HG02870 (cell line): ENCODE results near the gene STEAP4.
A peak's percentile ranks its signal among the peaks of the same experiment; 100 is the strongest.
"Not testable (repeated sequence)": the region's sequence is repeated elsewhere in the genome, so short reads cannot be mapped to it uniquely, and the experiment has no call there.

ENCODE experiments used
- ATAC-seq: cut with Tn5 transposase; IDR thresholded peaks from one replicate; pipeline ENCODE4 v1.9.1; 2021; ENCODE audit warnings: mild to moderate bottlenecking, moderate library complexity; ENCODE audit not compliant: unreplicated experiment

Gene STEAP4

DNA sequence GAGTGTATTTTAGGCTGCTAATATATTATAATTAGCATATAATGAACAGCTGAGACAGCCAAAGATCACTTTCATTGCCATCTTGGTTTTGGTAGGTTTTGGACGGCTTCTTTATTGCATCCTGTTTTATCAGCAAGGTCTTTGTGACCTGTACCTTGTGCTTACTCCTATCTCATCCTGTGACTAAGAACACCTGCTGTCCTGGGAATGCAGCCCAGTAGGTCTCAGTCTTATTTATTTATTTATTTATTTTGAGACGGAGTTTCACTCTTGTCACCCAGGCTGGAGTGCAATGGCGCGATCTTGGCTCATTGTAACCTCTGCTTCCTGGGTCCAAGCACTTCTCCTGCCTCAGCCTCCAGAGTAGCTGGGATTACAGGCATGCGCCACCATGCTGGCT is 31.8 kb downstream of the STEAP4 start:
- not testable (repeated sequence) for ATAC-seq

DNA sequence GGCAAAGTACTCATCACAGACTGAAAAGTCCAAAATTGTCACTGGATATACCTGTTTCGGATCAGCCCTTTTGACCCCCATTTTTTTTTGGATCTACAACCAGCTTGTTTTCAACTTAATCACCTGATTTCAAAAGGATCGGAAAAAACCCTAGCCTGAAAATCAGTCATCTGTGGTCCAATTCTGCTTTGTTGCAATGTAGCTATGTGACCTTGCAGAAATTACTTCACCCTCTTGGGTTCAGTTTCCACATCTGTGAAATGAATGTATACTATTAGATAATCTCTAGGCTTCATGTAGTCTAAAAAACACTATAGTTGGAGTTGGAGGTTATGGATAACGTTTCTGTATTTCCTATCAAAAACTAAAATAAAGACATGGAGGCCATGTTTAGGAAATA is 37.1 kb downstream of the STEAP4 start:
- no peak for ATAC-seq

DNA sequence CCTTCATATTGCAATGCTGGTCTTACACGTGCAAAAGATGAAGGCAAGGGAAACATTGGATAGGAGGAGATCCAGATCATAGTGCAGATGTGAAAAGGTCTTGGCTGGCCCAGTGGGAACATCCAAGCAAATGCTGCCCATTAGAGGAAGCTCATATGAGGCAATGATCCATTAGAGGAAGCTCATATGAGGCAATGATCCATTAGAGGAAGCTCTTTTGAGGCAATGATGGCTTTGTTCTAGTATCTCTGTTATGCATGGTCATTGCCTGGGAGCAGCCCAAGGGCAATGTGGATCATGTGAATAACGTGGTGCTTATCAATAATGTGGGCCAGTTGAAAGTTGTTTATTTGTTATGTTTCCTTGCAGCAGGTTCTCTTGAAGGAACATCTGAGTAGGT is 37.8 kb downstream of the STEAP4 start:
- ATAC-seq, result no peak

DNA sequence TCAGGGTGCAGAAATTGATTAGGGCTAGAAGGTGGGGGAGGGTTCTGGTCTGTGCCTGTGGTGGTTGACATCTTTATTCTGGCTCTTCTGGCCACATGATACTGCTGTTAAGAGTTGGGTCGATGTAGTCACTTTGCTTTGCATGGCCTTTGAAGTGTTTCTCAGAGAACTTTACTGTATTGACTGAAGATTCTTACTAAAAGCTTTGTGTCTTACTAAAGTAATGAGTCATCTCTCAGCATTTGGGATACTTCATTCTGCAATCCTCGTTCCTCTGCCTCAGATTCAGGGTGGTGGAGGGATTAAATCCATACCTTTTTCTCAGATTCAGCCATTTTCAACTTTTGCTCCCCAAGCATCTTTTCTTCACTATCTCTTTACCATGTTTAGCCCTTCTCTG is 38.6 kb downstream of the STEAP4 start:
- no peak for ATAC-seq

GRCh38 chr7:88267421-88267820 is 39.3 kb downstream of the STEAP4 start:
- no peak for ATAC-seq

DNA sequence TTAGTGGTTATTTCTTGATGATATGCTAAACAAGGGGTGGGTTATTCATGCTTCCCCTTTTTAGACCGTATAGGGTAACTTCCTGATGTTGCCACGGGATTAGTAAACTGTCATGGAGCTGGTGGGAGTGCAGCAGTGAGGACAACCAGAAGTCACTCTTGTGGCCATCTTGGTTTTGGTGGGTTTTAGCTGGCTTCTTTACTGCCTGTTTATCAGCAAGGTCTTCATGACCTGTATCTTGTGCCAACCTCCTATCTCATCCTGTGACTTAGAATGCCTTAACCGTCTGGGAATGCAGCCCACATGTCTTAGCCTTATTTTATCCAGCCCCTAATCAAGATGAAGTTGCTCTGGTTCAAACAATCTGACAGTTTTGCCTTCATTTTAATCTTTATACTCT is 41.7 kb downstream of the STEAP4 start:
- not testable (repeated sequence) for ATAC-seq

DNA sequence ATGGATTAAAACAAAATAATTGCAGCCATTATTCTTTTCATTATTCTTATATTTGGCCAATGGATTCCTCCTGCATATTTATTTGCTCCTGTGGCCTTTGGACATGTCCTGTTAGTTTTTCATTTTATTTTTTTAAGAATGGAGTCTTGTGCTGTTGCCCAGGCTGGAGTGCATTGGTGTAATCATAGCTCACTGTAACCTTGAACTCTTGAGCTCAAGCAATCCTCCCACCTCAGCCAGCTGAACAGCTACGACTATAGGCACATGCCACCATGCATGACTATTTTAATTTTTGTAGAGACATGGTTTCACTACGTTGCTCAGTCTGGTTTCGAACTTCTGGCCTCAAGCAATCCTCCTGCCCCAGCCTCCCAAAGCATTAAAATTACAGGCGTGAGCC is 44.1 kb downstream of the STEAP4 start:
- ATAC-seq, result no peak

DNA sequence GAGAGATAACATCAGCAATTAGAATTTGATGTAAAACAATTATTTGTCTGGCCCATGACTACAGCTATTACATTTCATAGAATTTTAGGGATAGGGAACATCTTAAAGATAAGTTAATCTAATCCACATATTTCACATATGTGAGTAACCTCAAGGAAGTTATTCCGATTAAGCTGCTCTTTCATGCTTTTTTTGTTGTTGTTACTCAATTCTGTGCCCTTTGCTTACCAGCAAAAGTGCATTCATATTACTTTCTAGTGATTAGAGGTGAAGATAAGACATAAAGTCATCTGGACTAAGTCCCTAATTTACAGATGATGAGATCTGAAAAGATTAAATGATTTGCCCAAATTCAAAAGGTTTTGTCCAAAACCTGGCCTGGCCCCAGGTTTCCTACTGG is 46.0 kb downstream of the STEAP4 start:
- ATAC-seq, result no peak

DNA sequence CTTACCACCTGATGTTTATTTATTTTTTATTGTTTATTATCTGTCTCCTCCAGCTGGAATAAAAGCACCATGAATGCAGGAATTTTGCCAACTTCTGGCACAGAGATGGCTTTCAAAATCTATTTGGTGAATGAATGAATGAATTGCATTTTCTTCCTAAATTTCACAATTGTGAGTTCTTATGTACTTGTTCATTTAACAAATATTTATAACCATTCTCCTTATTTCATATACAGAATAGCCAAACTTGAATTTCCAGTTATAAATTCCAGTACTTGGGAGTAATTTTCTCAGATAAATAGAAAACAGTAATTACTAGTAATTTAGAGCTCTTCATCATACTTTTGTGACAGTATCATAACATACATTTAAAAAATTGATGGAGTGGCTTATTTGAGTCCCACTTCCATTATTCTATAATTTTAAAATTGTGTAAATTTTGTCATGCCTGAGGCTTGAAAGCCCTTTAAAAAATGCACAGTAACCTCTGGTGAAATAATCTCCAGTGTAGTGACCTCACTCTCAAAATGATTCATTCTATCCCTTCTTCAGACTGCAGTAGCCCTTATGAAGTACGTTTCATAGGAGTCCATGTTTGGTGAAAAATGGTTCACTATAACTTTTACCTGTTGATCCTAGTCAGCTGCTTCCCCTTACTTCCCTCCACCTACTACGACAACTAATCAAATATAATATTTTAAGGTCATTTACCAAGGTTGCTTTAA is 46.9 kb downstream of the STEAP4 start:
- ATAC-seq, result no peak

DNA sequence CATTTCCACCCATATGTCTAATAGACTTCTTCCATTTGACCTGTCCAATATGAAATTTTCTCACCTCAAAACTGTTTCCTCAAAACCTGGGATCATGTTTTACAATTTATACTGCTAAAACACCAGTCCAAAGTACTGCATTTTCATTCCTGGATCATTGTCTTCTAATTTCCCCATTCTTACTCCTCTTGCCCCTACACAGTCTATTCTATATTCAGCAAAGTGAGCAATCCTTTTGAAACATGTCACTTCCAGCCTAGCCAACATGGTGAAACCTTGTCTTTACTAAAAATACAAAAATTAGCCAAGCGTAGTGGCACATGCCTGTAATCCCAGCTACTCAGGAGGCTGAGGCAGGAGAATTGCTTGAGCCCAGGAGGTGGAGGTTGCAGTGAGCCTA is 48.4 kb downstream of the STEAP4 start:
- not testable (repeated sequence) for ATAC-seq

GRCh38 chr7:88256906-88257305 is 49.8 kb downstream of the STEAP4 start:
- no peak for ATAC-seq

DNA sequence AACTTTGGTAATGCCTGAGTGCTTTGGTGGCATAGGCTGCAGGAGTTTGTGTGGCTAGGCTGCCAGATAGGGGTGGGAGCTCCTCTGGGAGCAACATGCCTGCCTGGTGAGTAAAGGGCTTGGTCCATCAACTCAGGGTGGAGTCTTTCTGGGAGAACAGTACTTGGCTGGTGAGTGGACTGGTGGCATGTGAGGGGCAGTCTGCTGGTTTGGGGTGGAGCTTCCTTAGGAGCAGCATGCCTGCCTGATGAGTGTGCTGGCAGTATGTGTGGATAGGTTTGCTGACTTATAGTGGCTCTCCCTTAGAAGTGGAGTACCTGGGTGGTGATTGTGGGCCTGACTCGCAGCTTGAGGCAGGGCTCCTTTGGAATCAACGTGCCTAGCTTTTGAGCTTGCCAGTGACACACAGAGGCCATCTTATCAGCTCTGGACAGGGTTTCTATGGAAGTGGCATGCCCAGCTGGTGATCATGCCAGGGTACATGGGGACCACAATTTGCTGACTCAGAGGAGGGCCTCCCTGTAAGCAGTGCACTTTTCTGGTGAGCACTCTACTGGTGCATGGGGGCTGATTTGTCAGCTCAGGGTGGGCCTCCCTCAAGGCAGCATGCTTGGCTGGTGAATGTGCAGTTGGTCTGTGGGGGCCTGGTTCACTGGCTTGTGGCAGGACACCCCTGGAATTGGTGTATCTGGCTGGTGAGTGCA is 51.8 kb downstream of the STEAP4 start:
- no peak for ATAC-seq

GRCh38 chr7:88253640-88254039 is 53.1 kb downstream of the STEAP4 start:
- ATAC-seq, result no peak

GRCh38 chr7:88244258-88244657 is 62.4 kb downstream of the STEAP4 start:
- ATAC-seq, result no peak

DNA sequence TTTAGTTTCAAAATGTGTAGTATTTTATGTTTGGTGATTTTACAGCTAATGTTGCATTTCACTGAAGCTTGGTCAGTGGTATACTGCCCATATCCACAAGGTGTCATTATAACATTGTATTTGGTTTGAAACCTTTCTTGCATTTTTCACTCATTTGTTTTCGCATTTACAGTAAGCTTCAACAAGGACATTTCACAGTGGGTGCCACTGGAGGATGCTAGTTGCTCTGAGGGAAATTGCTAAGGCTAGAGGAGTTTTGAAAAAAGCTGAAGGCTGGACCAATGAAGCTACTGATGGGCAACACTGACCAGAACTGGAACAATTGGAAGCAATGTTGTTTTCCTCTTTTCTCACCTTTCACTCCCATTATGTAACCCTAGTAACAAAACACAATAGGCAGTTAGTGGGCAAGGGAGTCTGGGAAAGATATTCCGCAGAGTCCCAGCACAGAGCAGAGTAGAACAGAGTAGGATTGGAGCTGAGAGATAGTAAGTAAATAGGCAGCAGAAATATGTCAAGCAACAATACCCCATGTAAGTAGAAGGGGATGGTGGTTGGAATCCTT is 63.3 kb downstream of the STEAP4 start:
- ATAC-seq, result peak; percentile 71

- ATAC-seq, result no peak
These were observed 66.8 kb downstream of the STEAP4 start for GRCh38 chr7:88239852-88240251.

DNA sequence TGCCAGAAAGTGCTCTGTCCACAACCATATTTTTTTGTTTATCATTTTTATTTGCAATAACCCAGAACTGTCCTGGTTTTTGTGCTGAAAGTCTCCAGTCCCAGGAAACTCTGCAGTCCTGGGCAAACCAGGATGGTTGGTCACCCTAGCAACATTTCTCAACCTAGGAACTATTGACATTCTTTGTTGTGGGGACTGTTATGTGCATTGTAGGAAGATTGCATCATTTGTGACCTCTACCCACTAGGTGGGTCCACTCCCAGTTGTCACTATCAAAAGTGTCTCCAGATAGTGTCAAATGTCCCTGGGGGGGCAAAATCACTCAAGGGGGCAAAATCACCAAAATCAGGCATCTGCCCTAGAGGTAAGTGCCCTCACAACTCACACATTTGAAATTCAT is 72.9 kb downstream of the STEAP4 start:
- ATAC-seq, result no peak

DNA sequence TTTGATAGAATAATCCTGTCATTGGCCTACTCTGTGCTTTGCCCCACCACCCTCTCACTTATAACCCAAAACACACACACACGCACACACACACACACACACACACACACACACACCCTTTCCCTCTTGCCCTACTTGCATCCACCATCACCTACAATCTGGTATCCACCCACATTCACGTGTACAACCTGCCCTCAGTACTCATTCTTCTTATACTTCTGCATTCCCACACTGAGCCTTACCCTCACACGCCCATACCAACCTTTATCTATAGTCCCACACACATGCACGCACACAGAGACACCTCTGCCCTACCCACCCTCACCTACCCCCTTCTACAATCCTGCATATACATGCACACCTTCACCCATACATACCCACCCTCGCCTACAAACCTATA is 76.0 kb downstream of the STEAP4 start:
- no peak for ATAC-seq

DNA sequence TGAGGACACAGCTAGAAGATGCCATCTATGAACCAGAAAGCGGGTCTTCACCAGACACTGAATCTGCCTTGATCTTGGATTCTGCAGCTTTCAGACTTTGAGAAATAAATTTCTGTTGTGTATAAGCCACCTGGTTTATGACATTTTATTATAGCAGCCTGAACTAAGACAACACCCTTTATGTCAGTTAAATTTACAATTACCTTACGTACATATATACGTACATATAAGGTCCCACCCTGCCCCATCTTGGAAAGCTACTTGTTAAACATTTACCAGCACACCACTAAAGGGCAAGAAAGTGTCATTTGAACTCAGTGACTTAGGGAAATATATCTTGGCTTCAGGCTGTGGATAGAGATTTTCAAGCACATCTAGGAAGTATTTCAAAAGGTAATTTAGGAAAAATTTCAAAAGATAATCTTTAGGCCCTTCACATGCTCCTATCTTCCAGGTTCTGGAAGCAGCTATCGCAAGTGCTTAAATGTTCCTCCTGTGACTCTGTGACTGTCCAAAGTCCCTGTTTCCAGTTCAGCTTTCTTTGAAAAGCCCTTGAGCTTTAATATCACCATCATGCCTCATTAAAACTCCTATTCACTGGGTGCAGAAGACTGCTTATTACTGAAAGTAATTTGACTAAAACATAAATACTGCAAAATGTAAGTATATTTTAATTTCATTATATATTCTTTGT is 77.2 kb downstream of the STEAP4 start:
- no peak for ATAC-seq

DNA sequence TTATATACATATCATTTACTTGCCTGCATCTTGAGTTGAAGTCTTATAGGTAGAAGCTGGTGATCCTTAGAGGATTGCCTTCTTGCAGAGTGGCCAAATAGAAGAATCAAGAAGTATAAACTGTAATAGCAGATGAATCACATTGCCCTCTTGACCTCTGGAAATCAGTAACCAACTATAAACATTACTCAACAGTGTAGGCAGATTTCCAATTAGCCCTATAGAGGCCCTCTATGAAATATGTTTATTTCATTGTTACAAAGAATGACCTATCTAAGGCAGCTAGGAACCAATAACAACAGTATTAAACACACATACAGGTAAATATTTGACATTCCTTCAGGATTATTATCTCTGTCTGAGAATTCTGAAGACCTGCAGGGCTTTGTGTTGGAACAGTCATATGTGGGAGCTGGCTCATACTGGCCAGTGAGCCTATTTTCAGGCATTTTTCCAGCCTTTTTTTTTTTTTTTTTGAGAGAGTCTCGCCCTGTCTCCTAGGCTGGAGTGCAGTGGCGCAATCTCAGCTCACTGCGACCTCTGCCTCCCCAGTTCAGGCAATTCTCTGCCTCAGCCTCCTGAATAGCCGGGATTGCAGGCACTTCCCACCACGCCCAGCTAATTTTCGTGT is 79.7 kb downstream of the STEAP4 start:
- ATAC-seq, result no peak

GRCh38 chr7:88226201-88226600 is 80.5 kb downstream of the STEAP4 start:
- no peak for ATAC-seq
